ENCODE results near the gene BLACAT1.
"Not testable (repeated sequence)": the region's sequence is repeated elsewhere in the genome, so short reads cannot be mapped to it uniquely, and the experiment has no call there.

BLACAT1 gene

GRCh38 chr1:205434738-205435137 lies 21.1 kb downstream of the BLACAT1 start:
- H3K9me3 ChIP-seq (ENCODE audit: insufficient read depth, low read length, severe bottlenecking) = no peaks in the 10 kb centered on the region
- H3K4me2 ChIP-seq (ENCODE audit: insufficient read depth, low read length) = no peak overlapping the region
- peaks cover 2% of the 10 kb centered on the region for H4K20me1 ChIP-seq (ENCODE audit: insufficient read depth, low read length)
- TF ChIP-seq CTCF (IDR thresholded peaks at IDR 0.05; ENCODE audit: borderline replicate concordance, extremely low read depth, low read length, poor library complexity, severe bottlenecking) (no peak), EZH2 (IDR thresholded peaks at IDR 0.05; ENCODE audit: borderline replicate concordance, low read depth, low read length, severe bottlenecking) (no peak)
- H3K4me3 ChIP-seq (ENCODE audit: low read depth in 1 of 2, low read length in 2 of 2) = no peak overlapping the region
- H3K4me1 ChIP-seq (ENCODE audit: insufficient read depth, low read length) = no peaks in the 10 kb centered on the region
- no peak overlapping the region for H2AFZ ChIP-seq (ENCODE audit: low read depth, low read length)
- no peak overlapping the region for H3K27ac ChIP-seq (ENCODE audit: low read length)
- peaks cover 19% of the 10 kb centered on the region for H3K27me3 ChIP-seq (ENCODE audit: insufficient read depth, low read length, poor library complexity)
- no peaks in the 10 kb centered on the region for H3K79me2 ChIP-seq (ENCODE audit: insufficient read depth, low read length)
- DNase-seq = no peak
- H3K36me3 ChIP-seq (ENCODE audit: insufficient read depth, low read length) = no peaks in the 10 kb centered on the region
- no peak overlapping the region for H3K9ac ChIP-seq (ENCODE audit: low read depth, low read length)
- no peak for ATAC-seq (ENCODE audit: insufficient read depth, low read depth)

GRCh38 chr1:205432692-205433091 lies 23.2 kb downstream of the BLACAT1 start:
- not testable (repeated sequence) for ATAC-seq (ENCODE audit: insufficient read depth, low read depth); H2AFZ ChIP-seq (ENCODE audit: low read depth, low read length); H3K4me1 ChIP-seq (ENCODE audit: insufficient read depth, low read length); H4K20me1 ChIP-seq (ENCODE audit: insufficient read depth, low read length); DNase-seq; H3K9ac ChIP-seq (ENCODE audit: low read depth, low read length); H3K4me3 ChIP-seq (ENCODE audit: low read depth in 1 of 2, low read length in 2 of 2); H3K79me2 ChIP-seq (ENCODE audit: insufficient read depth, low read length); H3K36me3 ChIP-seq (ENCODE audit: insufficient read depth, low read length); H3K27ac ChIP-seq (ENCODE audit: low read length); H3K4me2 ChIP-seq (ENCODE audit: insufficient read depth, low read length); H3K9me3 ChIP-seq (ENCODE audit: insufficient read depth, low read length, severe bottlenecking)
- peaks cover 19% of the 10 kb centered on the region for H3K27me3 ChIP-seq (ENCODE audit: insufficient read depth, low read length, poor library complexity)

GRCh38 chr1:205432116-205432515 lies 23.7 kb downstream of the BLACAT1 start:
- ATAC-seq (ENCODE audit: insufficient read depth, low read depth) = no peak
- peaks cover 17% of the 10 kb centered on the region for H3K27me3 ChIP-seq (ENCODE audit: insufficient read depth, low read length, poor library complexity)

GRCh38 chr1:205430696-205431305 lies 25.0 kb downstream of the BLACAT1 start:
- Histone ChIP-seq H3K27ac (ENCODE audit: low read length) (no peak overlapping the region), H3K79me2 (ENCODE audit: insufficient read depth, low read length) (no peaks in the 10 kb centered on the region)

More at GRCh38 chr1:205432116-205432515, 23.7 kb downstream of the BLACAT1 start:
- no peak overlapping the region for H3K9ac ChIP-seq (ENCODE audit: low read depth, low read length)
- H2AFZ ChIP-seq (ENCODE audit: low read depth, low read length) = no peak overlapping the region
- no peak overlapping the region for H3K4me3 ChIP-seq (ENCODE audit: low read depth in 1 of 2, low read length in 2 of 2)
- H3K4me1 ChIP-seq (ENCODE audit: insufficient read depth, low read length) = no peaks in the 10 kb centered on the region
- DNase-seq = no peak
- no peaks in the 10 kb centered on the region for H3K79me2 ChIP-seq (ENCODE audit: insufficient read depth, low read length)
- no peak for TF ChIP-seq CTCF (IDR thresholded peaks at IDR 0.05; ENCODE audit: borderline replicate concordance, extremely low read depth, low read length, poor library complexity, severe bottlenecking)
- no peak for TF ChIP-seq EZH2 (IDR thresholded peaks at IDR 0.05; ENCODE audit: borderline replicate concordance, low read depth, low read length, severe bottlenecking)
- H3K36me3 ChIP-seq (ENCODE audit: insufficient read depth, low read length) = no peaks in the 10 kb centered on the region
- peaks cover 4% of the 10 kb centered on the region for H4K20me1 ChIP-seq (ENCODE audit: insufficient read depth, low read length)
- no peak overlapping the region for H3K4me2 ChIP-seq (ENCODE audit: insufficient read depth, low read length)
- H3K27ac ChIP-seq (ENCODE audit: low read length) = no peak overlapping the region
- H3K9me3 ChIP-seq (ENCODE audit: insufficient read depth, low read length, severe bottlenecking) = no peaks in the 10 kb centered on the region

More at GRCh38 chr1:205430696-205431305, 25.0 kb downstream of the BLACAT1 start:
- Histone ChIP-seq H3K27me3 (ENCODE audit: insufficient read depth, low read length, poor library complexity) (peaks cover 25% of the 10 kb centered on the region), H4K20me1 (ENCODE audit: insufficient read depth, low read length) (peaks cover 2% of the 10 kb centered on the region; the same call in 1 of the 2 replicates), H3K9me3 (ENCODE audit: insufficient read depth, low read length, severe bottlenecking) (no peaks in the 10 kb centered on the region), H3K36me3 (ENCODE audit: insufficient read depth, low read length) (no peaks in the 10 kb centered on the region), H3K9ac (ENCODE audit: low read depth, low read length) (no peak overlapping the region), H3K4me3 (ENCODE audit: low read depth in 1 of 2, low read length in 2 of 2) (no peak overlapping the region), H3K4me1 (ENCODE audit: insufficient read depth, low read length) (no peaks in the 10 kb centered on the region), H3K4me2 (ENCODE audit: insufficient read depth, low read length) (no peak overlapping the region), H2AFZ (ENCODE audit: low read depth, low read length) (no peak overlapping the region)
- DNase-seq (peak; percentile 7), ATAC-seq (ENCODE audit: insufficient read depth, low read depth) (no peak)
- TF ChIP-seq EZH2 (IDR thresholded peaks at IDR 0.05; ENCODE audit: borderline replicate concordance, low read depth, low read length, severe bottlenecking) = no peak
- peak; percentile 47 for TF ChIP-seq CTCF (IDR thresholded peaks at IDR 0.05; ENCODE audit: borderline replicate concordance, extremely low read depth, low read length, poor library complexity, severe bottlenecking)
